Dedifferentiated amniotic fluid mesenchymal stem cell (primary cell): ENCODE results near the gene RIMBP2.

Experiments used
- DNase-seq: peaks from one replicate; pipeline ENCODE4 v3.0.0-alpha.2; 2016; ENCODE audit errors: extremely low spot score

The RIMBP2 gene

DNA sequence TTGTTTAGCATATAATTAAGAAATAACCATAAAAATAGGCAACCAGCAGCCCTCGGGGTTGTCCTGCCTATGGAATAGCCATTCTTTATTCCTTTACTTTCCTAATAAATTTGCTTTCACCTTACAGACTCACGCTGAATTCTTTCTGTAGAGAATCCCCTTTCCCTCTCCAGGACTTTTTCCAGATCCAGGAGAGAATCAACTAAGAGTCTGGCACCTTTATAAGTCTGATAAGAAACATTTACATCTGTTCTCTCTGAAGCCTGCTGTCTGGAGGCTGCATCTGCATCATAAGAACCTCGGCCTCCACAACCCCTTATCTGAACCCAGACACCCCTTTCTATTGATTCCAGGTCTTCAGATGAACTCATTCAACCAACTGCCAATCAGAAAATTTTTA is 32.3 kb downstream of the RIMBP2 start:
- DNase-seq = no peak

DNA sequence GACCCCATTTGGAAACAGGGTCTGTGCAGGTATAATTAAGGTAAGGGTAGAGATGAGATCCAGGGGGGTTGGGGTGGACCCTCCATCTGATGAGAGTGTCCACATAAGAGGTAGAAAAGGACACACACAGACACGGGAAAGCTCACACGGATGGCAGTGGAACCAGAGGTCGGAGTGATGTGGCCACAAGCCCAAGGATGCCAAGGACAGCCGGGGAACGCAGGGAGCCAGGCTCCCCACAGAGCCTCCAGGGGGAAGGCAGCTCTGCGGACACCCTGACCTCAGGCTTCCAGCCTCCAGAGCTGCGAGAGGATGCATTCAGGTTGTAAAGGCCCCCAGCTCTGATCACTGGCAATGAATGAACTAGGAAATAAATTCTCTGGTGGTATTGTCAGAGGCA is 33.0 kb downstream of the RIMBP2 start:
- no peak for DNase-seq

DNA sequence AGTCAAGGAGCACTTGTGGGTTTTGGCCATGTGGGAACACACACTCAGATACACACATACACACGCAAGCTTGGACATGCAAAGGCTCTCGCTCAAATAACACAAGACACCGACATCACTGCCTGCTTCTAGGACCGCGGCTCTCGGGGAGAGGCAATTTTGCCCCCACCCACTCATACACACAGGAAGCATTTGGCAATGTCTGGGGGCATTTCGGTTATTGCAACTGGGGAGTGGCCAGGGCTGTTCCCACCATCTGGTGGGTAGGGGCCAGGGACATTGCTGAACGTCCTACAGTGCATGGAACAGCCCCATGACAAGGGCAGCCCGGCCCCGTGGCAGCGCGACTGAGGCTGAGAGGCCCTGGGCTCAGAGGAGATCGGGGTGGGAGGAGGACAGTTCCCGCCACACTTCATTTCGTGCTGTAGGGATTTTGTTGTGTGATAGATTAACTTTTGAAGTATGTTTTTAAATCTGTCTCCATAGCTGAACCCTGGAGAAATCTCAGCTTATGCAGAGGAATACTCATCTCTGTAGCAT is 35.6 kb downstream of the RIMBP2 start:
- no peak for DNase-seq

DNA sequence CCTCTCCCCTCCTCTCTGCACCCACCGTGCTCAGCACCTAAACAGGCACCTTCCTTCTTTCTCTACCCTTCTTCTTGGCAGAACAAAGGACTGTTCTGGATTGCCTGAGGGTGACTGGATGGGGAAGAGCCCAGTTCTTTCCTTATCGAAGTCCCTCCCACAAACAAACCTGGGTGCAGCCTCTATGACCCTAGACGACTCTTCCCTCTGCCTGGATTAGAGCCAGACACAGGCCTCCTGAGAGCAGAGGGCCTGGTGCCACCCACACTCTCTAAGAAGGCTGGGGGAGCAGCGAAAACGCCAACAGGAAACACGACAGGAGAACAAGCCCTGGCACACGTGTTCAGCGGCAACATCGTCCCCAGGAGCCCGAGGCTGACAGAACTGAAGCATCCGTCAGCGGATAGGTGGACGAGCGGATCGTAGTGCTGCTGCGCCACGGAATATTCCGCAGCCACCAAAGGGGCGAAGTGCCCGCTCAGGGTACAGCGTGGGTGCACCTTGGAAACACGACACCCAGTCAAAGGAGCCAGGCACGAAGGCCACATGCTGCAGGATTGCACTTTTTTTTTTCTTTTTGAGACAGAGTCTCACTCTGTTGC is 38.0 kb downstream of the RIMBP2 start:
- DNase-seq = no peak

DNA sequence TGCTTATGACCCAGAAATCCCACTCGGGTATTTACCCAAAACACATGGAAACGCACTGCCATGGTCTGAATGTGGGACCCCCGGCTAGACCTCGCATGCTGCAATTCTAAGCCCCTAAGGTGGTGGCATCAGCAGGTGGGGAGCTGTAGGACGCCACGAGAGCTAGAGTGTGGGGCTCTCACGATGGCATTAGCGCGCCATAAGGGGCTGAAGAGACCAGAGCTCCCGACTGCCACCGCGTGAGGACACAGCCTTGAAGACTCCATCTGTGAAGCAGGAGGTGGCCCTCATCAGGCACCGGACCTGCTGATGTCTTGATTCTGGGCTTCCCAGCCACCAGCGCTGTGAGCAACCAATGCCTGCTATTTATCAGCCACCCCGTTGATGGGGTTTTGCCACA is 40.3 kb downstream of the RIMBP2 start:
- DNase-seq = no peak

DNA sequence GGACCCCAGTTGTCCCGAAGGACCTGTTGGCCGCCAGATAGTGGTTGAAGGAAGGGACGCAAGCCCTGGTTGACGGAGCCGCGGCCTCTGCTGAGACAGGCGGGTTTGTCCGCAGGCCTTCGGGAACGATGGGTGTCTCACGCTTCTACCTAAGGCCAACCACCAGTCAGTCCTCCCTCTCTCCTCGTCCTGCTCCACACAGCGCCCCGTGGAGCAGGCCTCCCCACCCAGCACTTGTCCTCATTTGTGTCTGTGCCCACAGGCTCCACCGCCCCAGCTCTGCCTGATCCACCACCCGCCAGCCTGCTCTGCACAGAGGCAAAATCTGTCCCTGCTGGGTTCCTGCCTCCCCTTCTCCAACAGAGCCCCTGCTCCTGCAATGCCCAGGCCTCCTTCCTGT is 41.0 kb downstream of the RIMBP2 start:
- no peak for DNase-seq

DNA sequence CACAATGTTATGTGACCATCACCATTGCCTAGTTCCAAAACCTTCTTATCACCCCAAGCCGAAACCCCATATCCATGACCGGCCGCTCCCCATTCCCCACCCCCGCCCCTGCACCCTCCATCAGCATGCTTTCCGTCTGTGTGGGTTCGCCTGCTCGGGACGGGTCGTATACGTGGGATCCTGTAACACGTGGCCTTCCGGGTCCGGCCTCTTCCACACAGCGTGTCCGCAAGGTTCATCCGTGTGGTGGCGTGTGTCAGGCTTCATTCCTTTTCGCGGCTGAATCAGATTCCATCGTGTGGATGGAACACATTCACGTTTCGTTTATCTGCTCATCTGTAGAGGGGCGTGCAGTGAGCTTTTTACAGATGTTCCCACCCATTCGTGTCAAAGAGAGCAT is 41.4 kb downstream of the RIMBP2 start:
- DNase-seq = no peak

DNA sequence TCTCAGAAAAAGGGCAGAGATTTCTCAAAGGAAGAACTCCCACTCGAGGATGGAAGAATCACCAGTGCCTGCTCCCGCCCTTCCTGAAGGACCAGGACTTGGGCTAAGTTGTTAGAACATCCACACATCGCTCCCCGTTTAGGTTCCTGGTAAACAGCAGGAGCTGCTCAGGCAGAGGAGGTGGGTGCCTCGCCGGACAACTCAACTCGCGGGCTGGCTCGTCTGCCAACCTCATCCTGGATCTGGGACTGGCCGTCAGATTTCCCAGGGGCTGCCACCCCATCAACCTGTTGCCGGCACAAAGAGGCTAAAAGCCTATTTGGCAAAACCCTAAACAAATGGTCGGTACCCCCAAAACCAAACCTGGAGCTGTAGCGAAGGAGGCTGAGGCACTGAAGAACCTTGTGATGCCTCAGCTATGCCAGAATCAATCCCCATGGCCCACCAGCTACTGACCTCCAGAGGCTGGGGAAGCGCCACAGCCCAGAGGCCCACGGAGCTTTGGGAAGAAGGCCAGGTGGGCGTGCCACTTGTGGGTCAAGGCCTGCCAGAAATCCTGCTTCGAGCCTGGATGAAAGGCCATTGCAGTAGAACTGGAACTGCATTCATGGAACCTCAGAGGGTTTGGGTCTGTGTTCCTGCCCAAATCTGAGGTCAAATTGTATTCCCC is 42.9 kb downstream of the RIMBP2 start:
- no peak for DNase-seq

DNA sequence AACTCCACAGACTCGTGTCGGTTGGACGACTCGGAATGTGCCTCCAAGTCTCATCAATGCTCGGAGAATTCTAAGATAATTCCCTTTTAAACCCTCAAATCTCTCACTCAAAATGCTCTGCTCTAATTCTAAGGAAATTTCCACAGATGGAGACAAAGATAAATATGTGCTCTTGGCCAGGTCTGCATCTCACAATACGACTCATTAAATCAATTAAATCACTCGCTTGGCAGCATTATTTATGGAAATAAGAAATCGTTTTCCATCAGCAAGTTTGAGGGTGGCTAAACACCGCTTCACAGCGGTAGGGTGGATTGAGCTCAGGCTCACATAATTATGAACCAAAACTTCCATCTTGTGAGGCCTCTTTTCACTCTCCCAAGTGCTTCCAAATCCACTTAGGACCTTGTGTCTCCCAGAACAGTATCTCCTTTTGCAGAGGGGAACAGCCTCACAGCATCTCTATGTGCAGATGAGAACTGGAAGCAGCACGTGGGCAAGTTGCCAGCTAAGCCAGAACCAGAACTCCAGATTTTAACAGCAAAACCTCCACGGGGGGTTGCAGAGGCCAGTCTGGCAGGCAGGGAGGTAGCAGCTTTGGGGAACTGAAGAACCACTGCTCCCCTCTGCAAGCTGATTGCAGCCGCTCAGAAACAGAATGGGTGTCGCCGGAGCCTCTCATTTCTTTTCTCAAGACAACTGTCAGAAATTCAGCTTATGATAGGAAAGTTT is 43.8 kb downstream of the RIMBP2 start:
- DNase-seq = no peak

DNA sequence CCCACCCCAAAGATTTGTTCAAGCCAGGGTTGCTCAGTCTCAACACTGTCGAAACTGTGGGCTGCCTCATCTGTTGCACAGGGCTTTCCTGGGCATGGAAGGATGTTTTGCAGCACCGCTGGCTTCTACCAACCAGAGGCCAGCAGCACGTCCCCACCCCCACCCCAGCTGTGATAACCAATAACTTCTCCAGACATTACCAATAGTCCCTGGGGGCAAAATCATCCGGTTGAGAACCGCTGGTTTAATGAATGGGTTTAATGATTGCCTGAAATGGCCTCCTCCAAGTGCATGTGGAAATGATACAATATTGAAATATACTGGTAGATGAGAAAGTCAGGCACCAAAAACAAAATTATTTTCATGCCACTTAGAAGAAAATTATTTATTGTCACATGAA is 44.5 kb downstream of the RIMBP2 start:
- DNase-seq = no peak

DNA sequence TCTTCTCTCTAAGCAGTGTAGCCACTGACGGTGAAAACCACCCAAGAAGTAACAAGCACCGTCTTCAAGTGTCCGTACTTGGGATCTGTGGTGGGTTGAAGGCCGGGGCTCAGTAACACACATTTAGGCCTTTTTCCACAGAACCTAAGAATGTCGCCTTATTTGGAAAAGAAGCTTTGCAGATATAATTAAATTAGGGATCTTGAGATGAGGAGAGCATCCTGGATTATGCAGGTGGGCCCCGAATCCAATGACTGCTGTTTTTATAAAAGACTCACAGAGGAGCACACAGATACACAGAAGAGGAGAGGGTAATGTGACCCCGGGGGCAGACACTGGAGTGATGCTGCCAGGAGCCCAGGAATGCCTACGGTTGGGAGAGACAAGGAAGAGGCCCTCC is 46.3 kb downstream of the RIMBP2 start:
- DNase-seq = no peak

DNA sequence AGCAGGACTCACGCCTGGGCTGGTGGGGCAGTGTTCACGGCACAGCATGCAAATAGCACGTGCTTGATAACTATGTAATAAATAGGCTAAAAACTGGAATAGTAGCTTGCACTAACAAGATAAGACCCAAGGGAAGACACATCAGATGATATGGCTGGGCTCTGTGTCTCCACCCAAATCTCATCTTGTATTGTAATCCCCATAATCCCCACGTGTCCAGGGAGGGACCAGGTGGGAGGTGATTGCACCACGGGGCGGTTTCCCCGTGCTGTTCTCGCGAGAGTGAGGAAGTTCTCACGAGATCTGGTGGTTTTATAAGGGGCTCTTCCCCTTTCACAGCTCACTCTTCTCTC is 46.9 kb downstream of the RIMBP2 start:
- DNase-seq = no peak

DNA sequence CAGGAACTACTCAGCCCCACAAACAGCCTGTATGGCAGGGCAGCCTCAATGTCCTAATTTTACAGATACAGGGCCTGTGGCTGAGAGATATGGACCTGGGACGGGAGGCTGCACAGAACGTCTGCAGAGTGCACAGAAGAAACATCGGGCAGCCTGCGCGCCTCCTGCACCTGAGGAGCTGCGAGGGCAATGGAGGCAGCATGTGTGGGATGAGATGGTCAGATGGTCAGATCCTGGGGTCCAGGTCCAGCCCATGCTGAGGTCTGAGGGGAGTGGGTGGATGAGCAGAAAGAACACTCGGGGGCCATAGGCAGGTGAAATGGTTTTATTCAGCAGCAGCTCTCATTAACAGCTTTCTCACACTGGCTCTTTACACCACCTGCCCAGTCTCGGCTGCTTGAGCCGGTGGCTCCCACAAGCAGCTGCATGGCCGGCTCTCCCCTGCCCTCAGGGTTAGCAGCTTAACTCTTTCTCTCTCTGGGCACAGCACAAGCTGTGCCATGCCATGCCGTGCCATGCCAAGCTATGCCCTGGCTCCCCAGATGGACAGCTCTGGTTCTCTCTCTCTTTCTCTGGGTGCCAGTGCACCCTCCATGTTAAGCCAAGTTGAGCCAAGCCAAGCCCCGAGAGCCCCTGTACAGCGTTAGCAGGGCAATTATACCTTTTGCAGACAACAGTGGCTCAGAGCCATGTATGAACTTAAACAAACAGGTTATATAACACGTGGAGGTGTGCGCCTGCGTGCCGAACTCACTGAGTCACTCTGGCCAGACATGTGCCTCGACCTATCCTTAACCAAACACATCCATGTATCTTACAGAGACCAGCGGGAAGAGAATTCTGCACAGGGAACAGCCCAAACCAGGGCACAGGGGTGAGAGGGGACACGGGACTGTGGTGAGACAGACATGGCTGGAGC is 47.6 kb downstream of the RIMBP2 start:
- no peak for DNase-seq

DNA sequence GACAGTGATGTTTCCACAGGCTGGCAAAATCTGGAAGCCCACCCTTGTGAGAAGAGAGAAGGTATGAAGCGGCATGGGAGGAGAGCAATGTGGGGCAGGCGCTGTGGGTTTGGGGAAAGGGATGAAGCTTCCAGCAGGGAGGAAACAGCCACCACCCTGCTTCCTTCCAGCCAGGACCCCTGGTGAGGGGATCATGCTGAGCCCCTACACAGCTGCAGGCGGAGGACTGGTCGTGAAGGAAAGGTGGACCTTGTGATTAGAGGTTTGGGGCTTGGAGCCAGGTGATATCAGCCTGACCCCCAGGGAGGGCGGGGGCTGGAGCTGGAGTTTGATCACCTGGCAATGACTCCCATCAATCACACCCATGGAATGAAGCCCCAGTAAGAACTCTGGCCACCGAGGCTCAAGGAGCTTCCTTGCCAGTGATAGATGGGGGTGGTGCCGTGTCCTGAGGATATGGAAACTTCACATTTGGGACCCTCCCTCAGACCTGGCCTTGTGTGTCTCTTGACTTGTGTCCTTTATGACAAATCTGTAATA is 48.6 kb downstream of the RIMBP2 start:
- no peak for DNase-seq

DNA sequence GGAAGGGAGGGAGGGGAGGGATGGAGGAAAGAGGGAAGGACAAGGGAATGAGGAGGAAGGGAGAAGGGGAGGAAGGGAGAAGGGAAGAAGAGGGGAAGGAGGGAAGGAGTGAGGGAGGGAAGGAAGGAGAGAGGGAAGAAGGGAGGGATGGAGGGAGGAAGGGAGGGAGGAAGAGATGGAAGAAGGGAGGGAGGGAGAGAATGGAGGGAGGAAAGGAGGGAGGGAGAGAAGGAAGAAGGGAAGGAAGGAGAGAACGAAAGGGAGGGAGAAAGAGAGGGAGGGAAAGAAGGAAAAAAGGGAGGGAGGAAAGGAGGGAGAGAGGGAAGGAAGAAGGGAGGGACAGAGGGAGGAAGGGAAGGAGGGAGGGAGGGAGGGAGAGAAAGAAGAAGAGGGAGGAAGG is 49.5 kb downstream of the RIMBP2 start:
- DNase-seq = no peak

DNA sequence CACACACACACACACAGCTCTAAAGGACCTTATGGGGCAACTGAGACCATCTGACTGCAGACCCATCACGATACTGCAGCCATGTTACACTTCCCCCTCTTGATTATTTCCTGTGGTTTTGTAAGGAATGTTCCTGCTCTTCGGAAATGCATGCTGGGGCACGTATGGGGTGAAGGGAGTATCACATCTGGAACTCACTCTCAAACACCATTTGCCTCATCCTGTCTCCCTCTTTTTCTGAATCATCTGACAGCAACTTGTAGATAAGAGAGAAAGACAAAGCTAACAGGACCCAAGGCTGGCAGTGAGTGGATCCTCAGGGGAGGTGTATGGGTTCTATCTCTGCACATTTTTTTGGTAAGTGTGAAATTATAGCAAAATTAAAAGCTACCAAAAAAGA is 50.3 kb downstream of the RIMBP2 start:
- DNase-seq = no peak

DNA sequence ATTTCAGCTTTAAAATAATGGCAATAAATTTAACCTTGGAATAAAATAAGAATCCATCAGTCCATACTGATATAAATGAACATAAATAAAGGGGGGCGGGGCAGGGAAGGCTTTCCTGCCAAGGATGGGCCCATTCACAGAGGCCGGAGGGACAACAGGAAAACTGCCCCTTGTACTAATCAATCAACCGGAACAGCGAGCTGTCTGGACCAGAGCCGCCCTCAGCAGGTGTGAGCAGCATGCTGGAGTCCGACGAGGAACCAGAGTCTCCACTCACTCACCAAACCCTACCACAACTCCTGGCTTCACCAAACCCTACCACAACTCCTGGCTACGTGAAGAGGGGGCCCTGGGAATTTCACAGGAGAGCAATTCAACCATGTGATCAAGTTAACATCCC is 51.3 kb downstream of the RIMBP2 start:
- DNase-seq = no peak

DNA sequence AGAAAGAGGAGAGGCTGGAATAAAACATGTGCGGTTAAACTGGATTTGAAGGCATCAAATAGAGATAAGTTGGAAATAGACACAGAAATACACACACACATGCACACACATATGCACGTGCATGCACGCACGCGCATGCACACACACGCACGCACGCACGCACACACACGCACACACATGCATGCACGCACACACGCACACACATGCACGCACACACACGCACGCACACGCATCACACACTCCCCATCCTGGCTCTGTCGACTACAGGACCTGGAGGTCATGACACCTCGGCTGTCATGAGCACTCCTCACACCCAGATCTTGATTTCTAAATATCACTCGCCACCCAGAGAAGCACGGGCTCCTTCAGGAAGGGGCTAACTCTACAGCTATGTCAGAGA is 51.8 kb downstream of the RIMBP2 start:
- no peak for DNase-seq

DNA sequence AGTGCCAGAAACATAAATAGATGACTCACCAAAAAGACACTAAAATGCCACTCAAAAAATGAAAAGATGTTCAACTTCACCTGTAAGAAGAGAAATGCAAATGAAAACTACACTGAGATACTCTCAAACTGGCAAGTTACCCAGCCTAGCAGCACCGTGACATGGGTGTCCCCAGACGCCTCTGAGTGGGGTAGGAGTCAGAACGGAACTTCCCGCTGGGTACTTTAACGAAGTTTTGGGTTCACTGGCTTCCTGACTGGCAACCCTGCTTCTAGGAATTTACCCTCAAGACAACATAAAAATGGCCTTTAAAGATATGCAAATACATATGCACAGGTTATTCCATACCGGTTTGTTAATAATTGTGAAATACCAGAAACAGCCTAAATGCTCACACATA is 52.6 kb downstream of the RIMBP2 start:
- DNase-seq = no peak

DNA sequence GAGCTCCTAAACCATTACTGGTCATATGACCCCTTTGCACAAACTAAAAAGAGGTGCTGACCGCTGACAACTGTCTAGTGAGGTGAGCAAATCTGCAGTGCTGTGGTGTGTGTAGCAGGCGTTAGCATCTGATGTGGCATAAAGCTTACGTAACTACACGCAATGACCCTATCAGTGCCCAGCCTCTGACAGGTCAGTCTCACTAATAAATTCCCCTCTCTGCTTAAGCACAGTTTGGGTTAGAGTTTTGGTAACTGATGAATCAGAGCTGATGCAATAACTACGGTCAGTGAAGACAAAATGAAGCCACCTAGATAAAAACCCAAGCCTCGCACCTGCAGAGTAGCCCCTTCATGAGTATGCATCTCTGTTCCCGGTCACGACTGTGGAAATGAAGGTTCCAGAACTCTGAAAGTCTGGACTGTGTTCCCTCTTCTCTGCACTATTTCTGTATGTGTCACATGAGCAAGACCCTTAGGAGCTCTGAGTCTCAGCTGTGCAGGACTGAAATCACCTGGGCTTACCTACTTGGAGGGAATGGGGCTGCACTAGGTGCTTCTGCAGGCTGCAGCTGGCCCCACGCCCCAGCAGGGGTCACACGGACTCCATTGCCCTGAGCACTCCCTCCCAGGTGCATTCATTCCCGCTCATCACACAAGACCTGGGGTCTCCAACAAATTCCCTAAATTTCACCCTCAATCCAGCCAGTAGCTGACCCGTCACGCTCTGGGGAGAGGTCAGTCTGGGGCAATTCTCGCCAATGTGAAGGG is 54.4 kb downstream of the RIMBP2 start:
- DNase-seq = no peak

DNA sequence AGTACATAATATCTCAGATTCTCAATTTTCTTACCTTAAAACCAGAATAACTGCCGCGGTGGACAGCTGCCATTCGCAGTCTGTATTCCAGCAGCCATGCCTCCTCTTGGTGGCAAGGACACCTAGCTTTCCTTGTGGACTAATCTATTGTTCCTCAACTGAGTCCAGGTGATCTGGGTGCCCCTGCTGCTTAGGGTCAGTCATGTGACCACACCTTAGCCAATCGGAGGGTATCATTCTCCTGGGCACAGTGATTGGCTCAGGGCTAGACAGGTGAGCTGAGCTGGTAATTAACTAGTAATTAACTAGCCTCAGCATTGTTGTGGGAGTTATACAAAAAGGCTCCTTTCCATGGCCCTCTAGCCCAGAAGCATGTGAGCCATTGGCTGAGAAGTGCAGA is 55.0 kb downstream of the RIMBP2 start:
- DNase-seq = no peak
